GM12873 (cell line): ENCODE results near the gene JAZF1.

ENCODE experiments used
- CTCF ChIP-seq: IDR thresholded peaks from 2 replicates; pipeline ENCODE4 v1.5.1; 2012; ENCODE audit warnings: low read depth, mild to moderate bottlenecking, moderate library complexity, low read length, control low read depth; ENCODE audit not compliant: insufficient read depth; ENCODE audit errors: missing control alignments

The JAZF1 gene

GRCh38 chr7:27840760-27841364 lies 339.7 kb downstream of the JAZF1 start:
- no peak for TF ChIP-seq CTCF

GRCh38 chr7:27840313-27840712 lies 340.3 kb downstream of the JAZF1 start:
- TF ChIP-seq CTCF = no peak

GRCh38 chr7:27839099-27839498 lies 341.5 kb downstream of the JAZF1 start:
- TF ChIP-seq CTCF = no peak

- no peak for TF ChIP-seq CTCF
Observed at GRCh38 chr7:27836536-27836935, 344.1 kb downstream of the JAZF1 start.

- TF ChIP-seq CTCF = no peak
Observed at GRCh38 chr7:27835376-27835775, 345.2 kb downstream of the JAZF1 start.

GRCh38 chr7:27834179-27834921 lies 346.2 kb downstream of the JAZF1 start:
- no peak for TF ChIP-seq CTCF

- TF ChIP-seq CTCF = no peak
Observed at GRCh38 chr7:27826357-27826756, 354.2 kb downstream of the JAZF1 start.
